H1 (cell line): ENCODE measurements around the gene OR2V2. TPM values are rescaled to one million over a fixed set of nuclear protein-coding genes. Genes with fewer than 3 reads are reported as not detected.

Experiments
- HDAC6 ChIP-seq: IDR thresholded peaks from one replicate; pipeline ENCODE4 v1.7.1; 2012; ENCODE audit warnings: low read depth, mild to moderate bottlenecking, inconsistent platforms, low read length, moderate library complexity
- KDM1A ChIP-seq: fragments of 200-600, 300-600 bp; sonication (generic); IDR thresholded peaks from 2 replicates; pipeline ENCODE4 v1.7.1; 2016; ENCODE audit warnings: mild to moderate bottlenecking, low read length, borderline replicate concordance
- POU5F1 ChIP-seq: IDR thresholded peaks from 2 replicates; pipeline ENCODE4 v1.6.1; 2011; ENCODE audit warnings: low read depth, mild to moderate bottlenecking, low read length, moderate library complexity
- SP4 ChIP-seq: IDR thresholded peaks from 2 replicates; pipeline ENCODE4 v1.6.1; 2012; ENCODE audit warnings: low read length, inconsistent platforms
- polyA plus RNA-seq, 7 experiments: library from polyadenylated mRNA; depleted of rRNA in 3 of 7; stranded (reverse) in 5 of 7; unstranded in 2 of 7; fragments of >200 nt in 5 of 7; fragments of 200-250 nt in 2 of 7; gene quantifications; 1 replicate in 5 of 7; 2 replicates in 1 of 7; 4 replicates in 1 of 7; pipeline versions ENCODE4 v1.2.1 to v1.2.3, GENCODE V29; 2011 to 2013; ENCODE audit warnings: missing spikeins in 2 of 7, mixed read lengths in 2 of 7
- total RNA-seq: library from RNA; stranded (reverse); fragmentation: NEBNext Ultra II Directional; extraction: Animal tissue kit (Norgen Biotek cat#: 25700); gene quantifications from 2 replicates; pipeline ENCODE4 v1.2.1, GENCODE V29; 2021

Gene OR2V2
- total and polyA plus RNA-seq, 2 of the 8 experiments (the other 6 are each of a cell fraction or from before 2014, with no cell fraction given): not detected

GRCh38 chr5:181107699-181108098 is 39.7 kb upstream of the OR2V2 start (continued):
- TF ChIP-seq SP4 (no peak), POU5F1 (no peak), HDAC6 (no peak), KDM1A (no peak)
